CD4-positive, alpha-beta T cell treated with Interleukin-12 subunit alpha and Interleukin-12 subunit beta, for 1 hour (primary cell): ENCODE results near the gene MRPL33.

Source experiments
- DNase-seq: peaks from one replicate; pipeline ENCODE4 v3.0.0-alpha.2; 2020

The MRPL33 gene

GRCh38 chr2:27779417-27780055, 8.0 kb downstream of the MRPL33 start:
- no peak for DNase-seq

- no peak for DNase-seq
Measured at GRCh38 chr2:27781496-27781895, 10.0 kb downstream of the MRPL33 start.

- no peak for DNase-seq
Measured at GRCh38 chr2:27782701-27783100, 11.2 kb downstream of the MRPL33 start.

GRCh38 chr2:27790796-27791195, 19.3 kb downstream of the MRPL33 start:
- no peak for DNase-seq

GRCh38 chr2:27792759-27793158, 21.2 kb downstream of the MRPL33 start:
- DNase-seq = no peak

GRCh38 chr2:27795093-27795834, 23.7 kb downstream of the MRPL33 start:
- no peak for DNase-seq

GRCh38 chr2:27795868-27796277, 24.4 kb downstream of the MRPL33 start:
- no peak for DNase-seq

- no peak for DNase-seq
Measured at GRCh38 chr2:27796791-27797765, 25.6 kb downstream of the MRPL33 start.

GRCh38 chr2:27797841-27798240, 26.3 kb downstream of the MRPL33 start:
- DNase-seq = no peak

GRCh38 chr2:27798486-27798885, 27.0 kb downstream of the MRPL33 start:
- DNase-seq = no peak

- no peak for DNase-seq
Measured at GRCh38 chr2:27798948-27799645, 27.6 kb downstream of the MRPL33 start.

GRCh38 chr2:27799646-27800010, 28.1 kb downstream of the MRPL33 start:
- no peak for DNase-seq

- no peak for DNase-seq
Measured at GRCh38 chr2:27800856-27801255, 29.3 kb downstream of the MRPL33 start.

- no peak for DNase-seq
Measured at GRCh38 chr2:27802547-27802946, 31.0 kb downstream of the MRPL33 start.

GRCh38 chr2:27803046-27803445, 31.5 kb downstream of the MRPL33 start:
- no peak for DNase-seq

GRCh38 chr2:27804146-27804545, 32.6 kb downstream of the MRPL33 start:
- no peak for DNase-seq

- DNase-seq = no peak
Measured at GRCh38 chr2:27805180-27805579, 33.7 kb downstream of the MRPL33 start.

- no peak for DNase-seq
Measured at GRCh38 chr2:27806311-27807059, 35.0 kb downstream of the MRPL33 start.

- peak; percentile 7 for DNase-seq
Measured at GRCh38 chr2:27807476-27807875, 36.0 kb downstream of the MRPL33 start.

- DNase-seq = no peak
Measured at GRCh38 chr2:27808418-27808817, 36.9 kb downstream of the MRPL33 start.

- no peak for DNase-seq
Measured at GRCh38 chr2:27808984-27809383, 37.5 kb downstream of the MRPL33 start.

GRCh38 chr2:27809761-27810241, 38.3 kb downstream of the MRPL33 start:
- DNase-seq = no peak
